ENCODE measurements around the gene AGAP1.

AGAP1 gene

DNA sequence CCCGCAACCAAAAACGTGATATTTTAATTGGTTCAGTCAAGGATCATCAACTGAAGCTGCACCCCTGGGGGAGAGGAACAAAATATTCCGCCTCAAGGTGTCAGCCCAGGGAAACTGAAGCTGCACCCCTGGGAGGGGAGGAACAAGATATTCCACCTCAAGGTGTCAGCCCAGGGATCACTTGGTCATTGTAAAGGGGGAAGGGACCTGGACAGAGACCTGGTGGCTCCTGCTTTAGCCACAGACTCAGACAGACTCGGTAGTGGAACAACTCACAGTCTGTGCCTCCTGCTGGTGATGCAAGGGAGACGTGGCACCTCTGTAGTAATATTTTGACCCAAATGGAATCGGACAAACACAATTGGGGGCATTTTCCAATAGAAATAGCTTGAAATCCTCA lies 599.3 kb downstream of the AGAP1 start:
- no peak for DNase-seq
- TF ChIP-seq CTCF (IDR thresholded peaks at IDR 0.05; ENCODE audit: low read depth, low read length, missing control alignments): peak; percentile 9
- Histone ChIP-seq H3K4me3 (ENCODE audit: low read depth, low read length) (no peak overlapping the region), H3K27ac (no peak overlapping the region), H3K27me3 (replicated peaks) (no peaks in the 10 kb centered on the region), H3K36me3 (replicated peaks) (no peaks in the 10 kb centered on the region)
- in situ Hi-C loops (cut with HindIII; ENCODE audit: low pct_ligation_motif_present, low sequenced_read_pairs): no loop called here

DNA sequence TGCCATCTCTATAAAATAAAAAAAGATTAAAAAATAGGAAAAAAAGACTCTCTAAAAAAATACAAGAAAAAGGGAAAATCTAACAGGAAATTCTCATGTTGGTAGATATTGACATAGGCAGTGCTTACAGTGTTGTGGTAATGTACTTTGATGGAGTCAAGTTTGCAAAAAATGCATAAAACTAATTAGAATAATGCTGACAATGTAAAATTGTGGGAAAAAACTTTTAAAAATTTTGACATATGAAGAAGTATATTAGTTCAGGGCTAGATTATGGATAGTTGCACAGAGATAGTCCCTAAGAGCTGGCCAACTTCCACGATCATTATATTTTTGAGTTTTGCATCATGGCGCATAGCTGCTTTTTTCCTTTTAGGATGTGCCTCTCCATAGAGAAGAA lies 601.7 kb downstream of the AGAP1 start:
- Histone ChIP-seq H3K36me3 (replicated peaks) (no peaks in the 10 kb centered on the region), H3K27ac (no peak overlapping the region), H3K4me3 (ENCODE audit: low read depth, low read length) (no peak overlapping the region), H3K27me3 (replicated peaks) (no peaks in the 10 kb centered on the region)
- DNase-seq: no peak
- in situ Hi-C loops (cut with HindIII; ENCODE audit: low pct_ligation_motif_present, low sequenced_read_pairs): no loop called here
- no peak for TF ChIP-seq CTCF (IDR thresholded peaks at IDR 0.05; ENCODE audit: low read depth, low read length, missing control alignments)

- in situ Hi-C loops (cut with HindIII; ENCODE audit: low pct_ligation_motif_present, low sequenced_read_pairs): no loop called here
- no peak overlapping the region for H3K27ac ChIP-seq
- no peak overlapping the region for H3K4me3 ChIP-seq (ENCODE audit: low read depth, low read length)
- no peaks in the 10 kb centered on the region for H3K36me3 ChIP-seq (replicated peaks)
- no peak for TF ChIP-seq CTCF (IDR thresholded peaks at IDR 0.05; ENCODE audit: low read depth, low read length, missing control alignments)
- no peaks in the 10 kb centered on the region for H3K27me3 ChIP-seq (replicated peaks)
- no peak for DNase-seq
Measured at GRCh38 chr2:236101311-236101950, 607.6 kb downstream of the AGAP1 start.

- Histone ChIP-seq H3K27ac (no peak overlapping the region), H3K4me3 (ENCODE audit: low read depth, low read length) (no peak overlapping the region), H3K36me3 (replicated peaks) (no peaks in the 10 kb centered on the region), H3K27me3 (replicated peaks) (no peaks in the 10 kb centered on the region)
- in situ Hi-C loops (cut with HindIII; ENCODE audit: low pct_ligation_motif_present, low sequenced_read_pairs): no loop called here
- no peak for DNase-seq
- no peak for TF ChIP-seq CTCF (IDR thresholded peaks at IDR 0.05; ENCODE audit: low read depth, low read length, missing control alignments)
Measured at GRCh38 chr2:236102971-236103370, 609.1 kb downstream of the AGAP1 start.

- no peak for TF ChIP-seq CTCF (IDR thresholded peaks at IDR 0.05; ENCODE audit: low read depth, low read length, missing control alignments)
- no peak overlapping the region for H3K4me3 ChIP-seq (ENCODE audit: low read depth, low read length)
- H3K36me3 ChIP-seq (replicated peaks): no peaks in the 10 kb centered on the region
- H3K27me3 ChIP-seq (replicated peaks): no peaks in the 10 kb centered on the region
- in situ Hi-C loops (cut with HindIII; ENCODE audit: low pct_ligation_motif_present, low sequenced_read_pairs): no loop called here
- no peak for DNase-seq
- H3K27ac ChIP-seq: no peak overlapping the region
Measured at GRCh38 chr2:236103981-236104380, 610.1 kb downstream of the AGAP1 start.

All from brain microvascular endothelial cell (primary cell).